ENCODE data around the gene THAP10.

THAP10 gene

GRCh38 chr15:70854666-70854976 is 37.6 kb downstream of the THAP10 start:
- DNase-seq, result peak in 2 of 56 donors; percentile 43 to 67

- DNase-seq, result peak in 37 of 56 donors; percentile 33 to 78 (median 60)
These were observed 38.1 kb downstream of the THAP10 start, which contains the start of gene LARP6 for GRCh38 chr15:70853973-70854665. Gene LARP6, minus strand, starts transcription at chr15:70854157. Its CDS starts 69 bp downstream, at chr15:70854088.

- DNase-seq, result peak in 14 of 56 donors; percentile 21 to 67 (median 50)
These were observed 38.8 kb downstream of the THAP10 start for GRCh38 chr15:70853318-70853972.

- DNase-seq, result peak in 3 of 56 donors; percentile 52 to 58 (median 58)
These were observed 39.5 kb downstream of the THAP10 start for GRCh38 chr15:70852501-70853317.

GRCh38 chr15:70851889-70852288 is 40.3 kb downstream of the THAP10 start:
- no peak for DNase-seq

GRCh38 chr15:70845602-70846360 is 46.5 kb downstream of the THAP10 start:
- DNase-seq, result no peak

- no peak for DNase-seq
These were observed 54.8 kb downstream of the THAP10 start for GRCh38 chr15:70837476-70837875.

GRCh38 chr15:70835841-70836240 is 56.4 kb downstream of the THAP10 start:
- DNase-seq, result no peak

GRCh38 chr15:70835415-70835814 is 56.8 kb downstream of the THAP10 start:
- no peak for DNase-seq

- DNase-seq, result no peak
These were observed 57.2 kb downstream of the THAP10 start for GRCh38 chr15:70834999-70835398.

- no peak for DNase-seq
These were observed 58.1 kb downstream of the THAP10 start for GRCh38 chr15:70833861-70834765.

- no peak for DNase-seq
These were observed 58.8 kb downstream of the THAP10 start for GRCh38 chr15:70833422-70833821.

GRCh38 chr15:70832176-70832575 is 60.1 kb downstream of the THAP10 start:
- DNase-seq, result no peak

Data from amygdala (tissue), 56 donors.